ENCODE results near the gene EPB41L1.

The EPB41L1 gene

GRCh38 chr20:36215778-36216177 lies 61.2 kb downstream of the EPB41L1 start:
- no peak for DNase-seq (ENCODE audit: low read depth)
- no peak for TF ChIP-seq CTCF (IDR thresholded peaks at IDR 0.05; ENCODE audit: low read length, missing control alignments)
- H3K4me3 ChIP-seq (replicated peaks; ENCODE audit: low read depth, low read length), result no peak overlapping the region

GRCh38 chr20:36216314-36217025 lies 61.9 kb downstream of the EPB41L1 start:
- no peak overlapping the region for H3K4me3 ChIP-seq (replicated peaks; ENCODE audit: low read depth, low read length)
- TF ChIP-seq CTCF (IDR thresholded peaks at IDR 0.05; ENCODE audit: low read length, missing control alignments), result no peak
- no peak for DNase-seq (ENCODE audit: low read depth)

- no peak for TF ChIP-seq CTCF (IDR thresholded peaks at IDR 0.05; ENCODE audit: low read length, missing control alignments)
- no peak for DNase-seq (ENCODE audit: low read depth)
- H3K4me3 ChIP-seq (replicated peaks; ENCODE audit: low read depth, low read length), result no peak overlapping the region
Measured at GRCh38 chr20:36217226-36217625, 62.7 kb downstream of the EPB41L1 start.

- no peak for DNase-seq (ENCODE audit: low read depth)
- no peak for TF ChIP-seq CTCF (IDR thresholded peaks at IDR 0.05; ENCODE audit: low read length, missing control alignments)
- H3K4me3 ChIP-seq (replicated peaks; ENCODE audit: low read depth, low read length), result no peak overlapping the region
Measured at GRCh38 chr20:36218380-36219064, 64.0 kb downstream of the EPB41L1 start.

- H3K4me3 ChIP-seq (replicated peaks; ENCODE audit: low read depth, low read length), result no peak overlapping the region
- no peak for TF ChIP-seq CTCF (IDR thresholded peaks at IDR 0.05; ENCODE audit: low read length, missing control alignments)
- DNase-seq (ENCODE audit: low read depth), result no peak
Measured at GRCh38 chr20:36219671-36220220, 65.2 kb downstream of the EPB41L1 start.

- no peak for TF ChIP-seq CTCF (IDR thresholded peaks at IDR 0.05; ENCODE audit: low read length, missing control alignments)
- no peak for DNase-seq (ENCODE audit: low read depth)
- no peak overlapping the region for H3K4me3 ChIP-seq (replicated peaks; ENCODE audit: low read depth, low read length)
Measured at GRCh38 chr20:36225666-36226065, 71.1 kb downstream of the EPB41L1 start.

Data from fibroblast of pulmonary artery (primary cell).